ENCODE measurements around the gene HSPA12A.

DNA sequence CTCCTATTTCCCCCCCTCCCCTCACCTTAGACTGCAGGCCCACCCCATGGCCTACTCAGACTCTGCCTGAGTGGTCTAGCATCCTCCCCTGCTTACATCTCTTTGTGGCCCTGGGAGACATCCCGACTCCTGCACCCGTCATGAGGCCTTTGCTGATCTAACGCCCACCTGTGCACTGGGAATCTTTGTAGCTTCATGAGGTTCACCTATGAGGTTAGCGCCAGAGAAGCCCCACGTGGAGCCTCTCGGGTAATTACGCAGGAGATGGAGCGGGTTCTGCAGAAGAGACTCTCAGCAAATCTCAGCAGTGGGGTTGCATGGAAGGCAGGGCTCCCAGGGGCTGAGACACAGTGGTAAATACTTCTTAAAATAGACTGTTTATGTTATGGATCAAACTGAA lies 43.5 kb upstream of the HSPA12A start:
- TF ChIP-seq CTCF (IDR thresholded peaks at IDR 0.05) (no peak), POLR2A (IDR thresholded peaks at IDR 0.05; ENCODE audit: low read depth) (no peak), POLR2AphosphoS5 (IDR thresholded peaks at IDR 0.05) (no peak), EP300 (IDR thresholded peaks at IDR 0.05) (no peak)

Data from esophagus muscularis mucosa (tissue), 4 donors.